Germinal center (tissue), 1 donor: ENCODE measurements around the gene ITSN1.

Source experiments
- DNase-seq: peaks from one replicate; pipeline ENCODE4 v3.0.0; 2012; ENCODE audit warnings: mixed read lengths, low spot score

ITSN1 gene

DNA sequence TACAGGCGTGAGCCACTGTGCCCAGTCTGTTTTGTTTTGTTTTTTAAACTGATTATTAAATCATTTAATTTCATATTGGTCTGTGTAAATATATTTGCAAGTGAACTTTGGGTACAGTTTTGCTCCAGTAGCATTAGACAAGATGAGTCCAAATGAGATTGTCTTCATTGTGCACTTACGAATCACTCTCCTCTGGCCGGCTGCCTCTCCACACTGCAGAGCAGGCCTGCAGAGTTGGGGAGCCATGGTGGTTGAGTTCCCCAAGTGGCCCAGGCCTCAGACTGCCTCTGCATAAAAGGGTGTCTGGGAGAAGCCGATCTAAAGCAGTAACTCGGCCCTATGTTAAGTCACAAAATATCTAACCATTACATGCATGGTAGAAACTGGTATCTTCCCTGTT is 198.5 kb downstream of the ITSN1 start:
- no peak for DNase-seq

GRCh38 chr21:33841561-33841960 is 199.3 kb downstream of the ITSN1 start:
- DNase-seq: no peak

- no peak for DNase-seq
Observed at GRCh38 chr21:33843216-33843615, 200.9 kb downstream of the ITSN1 start.

- no peak for DNase-seq
Observed at GRCh38 chr21:33844104-33844889, 202.0 kb downstream of the ITSN1 start.

GRCh38 chr21:33844890-33845205 is 202.5 kb downstream of the ITSN1 start:
- no peak for DNase-seq

DNA sequence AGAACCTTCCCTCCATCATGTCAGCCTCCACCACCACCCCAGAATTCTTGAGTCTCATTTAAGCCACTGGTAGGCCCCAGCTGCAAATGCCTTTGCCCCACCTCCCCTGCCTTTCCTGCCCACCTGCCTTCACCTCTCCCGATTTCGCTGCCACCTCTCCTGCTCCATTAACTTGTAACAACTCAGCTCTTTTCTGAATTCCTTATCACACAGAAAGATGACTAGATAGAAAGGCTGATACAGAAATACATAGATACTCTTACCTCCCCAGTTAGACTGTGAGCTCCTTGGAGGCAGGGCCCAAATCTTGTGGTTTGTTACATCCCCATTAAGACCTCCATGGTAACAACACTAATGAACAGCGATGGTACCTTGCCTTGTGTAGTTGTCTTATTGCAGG is 203.8 kb downstream of the ITSN1 start:
- no peak for DNase-seq

DNA sequence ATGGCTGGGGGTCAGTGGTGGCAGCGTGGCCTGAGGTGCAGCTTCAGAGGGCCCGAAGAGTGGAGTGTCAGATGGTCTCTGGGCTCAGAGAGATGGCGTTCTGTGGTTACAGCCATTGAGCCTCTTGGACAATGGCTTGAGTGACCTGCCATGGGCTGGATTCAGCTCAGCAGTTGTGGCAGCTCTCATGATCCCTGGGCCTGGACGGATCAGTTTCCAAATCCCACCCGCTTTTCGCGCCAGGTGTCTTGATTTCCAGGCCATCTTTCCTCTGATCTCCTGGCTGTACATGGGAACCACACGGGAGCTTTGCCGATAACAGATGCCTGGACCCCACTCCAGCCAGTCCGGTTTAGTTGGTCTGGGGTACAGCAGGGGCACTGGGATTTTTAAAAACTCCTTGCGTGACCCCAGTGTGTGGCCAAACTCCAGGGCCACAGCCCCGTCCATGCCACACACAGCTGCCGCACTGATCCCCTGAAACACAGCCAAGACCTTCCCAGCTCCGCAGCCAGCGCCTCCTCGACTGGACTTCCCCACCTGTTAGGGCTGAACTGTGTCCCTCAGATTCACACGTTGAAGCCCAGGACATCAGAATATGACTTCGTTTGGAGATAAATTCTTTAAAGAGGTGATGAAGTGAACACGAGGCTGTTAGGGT is 205.4 kb downstream of the ITSN1 start:
- no peak for DNase-seq

DNA sequence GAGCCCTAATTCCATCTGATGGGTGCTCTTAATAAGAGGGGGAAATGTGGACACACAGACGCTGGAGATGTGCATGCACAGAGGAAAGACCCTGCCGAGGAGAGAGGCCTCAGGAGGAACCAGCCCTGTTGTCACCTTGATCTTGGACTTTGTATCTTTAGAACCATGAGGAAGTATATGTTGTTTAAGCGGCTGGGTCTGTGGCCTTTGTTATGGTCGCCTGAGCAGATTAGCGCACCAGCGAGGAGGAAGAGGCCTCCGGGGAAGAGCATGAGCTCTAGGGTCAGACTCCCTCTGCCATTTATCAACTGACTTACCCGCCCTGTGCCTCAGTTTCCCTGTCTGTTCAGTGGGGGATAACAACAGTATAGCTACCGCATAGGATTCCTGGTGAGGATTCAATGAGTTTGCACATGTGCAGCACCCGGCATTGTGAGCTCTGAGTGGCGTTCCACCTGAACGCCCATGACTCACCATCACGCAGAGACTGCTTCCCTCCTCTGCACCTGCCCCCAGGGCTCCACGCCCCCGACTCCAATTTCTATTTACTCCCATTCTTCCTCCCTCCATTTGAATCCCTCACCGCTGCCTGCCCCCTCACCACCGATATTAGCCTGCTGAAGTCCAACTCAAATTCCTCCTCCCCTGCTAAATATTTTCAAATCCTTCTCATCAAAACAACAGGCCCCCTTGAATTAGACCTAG is 206.1 kb downstream of the ITSN1 start:
- DNase-seq: no peak

- DNase-seq: no peak
Observed at GRCh38 chr21:33849834-33850233, 207.5 kb downstream of the ITSN1 start.

DNA sequence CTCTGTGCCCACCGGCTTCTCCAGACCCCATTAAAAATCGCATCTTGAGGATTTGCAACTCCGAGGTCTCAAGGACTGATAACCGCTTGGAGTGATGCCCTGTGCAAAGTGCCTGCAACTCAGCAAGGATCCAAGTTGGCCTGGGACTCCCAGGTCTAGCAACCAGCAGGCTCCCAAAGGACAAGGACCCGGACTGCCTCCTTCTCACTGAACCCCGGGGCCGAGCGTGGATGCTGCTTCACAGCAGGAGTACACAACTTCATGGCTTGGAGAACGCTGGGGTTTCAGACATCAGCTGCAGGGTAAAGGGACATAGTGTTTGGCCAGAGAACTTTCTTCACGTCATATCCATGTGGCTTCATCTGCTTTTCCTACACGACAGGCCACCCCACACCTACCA is 208.1 kb downstream of the ITSN1 start:
- DNase-seq: no peak

DNA sequence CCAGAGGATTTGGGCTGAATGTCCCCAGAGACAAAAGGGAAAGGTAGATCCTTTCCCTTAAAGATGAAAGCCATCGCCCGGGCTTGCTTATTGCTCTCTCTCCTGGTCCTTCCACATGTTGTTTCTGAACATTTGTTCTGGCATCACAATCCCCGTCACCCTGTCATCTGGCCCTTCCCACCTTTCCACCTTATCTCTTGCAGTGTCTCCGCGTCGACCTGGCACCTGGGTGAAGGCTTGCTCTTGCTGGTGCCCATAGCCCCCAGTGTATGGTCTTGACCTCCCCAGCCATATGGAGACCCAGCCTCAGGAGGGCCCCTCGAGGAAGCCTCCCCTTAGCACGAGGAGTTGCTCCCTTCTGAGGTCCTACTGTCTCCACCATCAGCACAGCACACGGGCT is 208.7 kb downstream of the ITSN1 start:
- DNase-seq: no peak

- DNase-seq: no peak
Observed at GRCh38 chr21:33852485-33852884, 210.2 kb downstream of the ITSN1 start.

- no peak for DNase-seq
Observed at GRCh38 chr21:33854604-33855003, 212.3 kb downstream of the ITSN1 start.

DNA sequence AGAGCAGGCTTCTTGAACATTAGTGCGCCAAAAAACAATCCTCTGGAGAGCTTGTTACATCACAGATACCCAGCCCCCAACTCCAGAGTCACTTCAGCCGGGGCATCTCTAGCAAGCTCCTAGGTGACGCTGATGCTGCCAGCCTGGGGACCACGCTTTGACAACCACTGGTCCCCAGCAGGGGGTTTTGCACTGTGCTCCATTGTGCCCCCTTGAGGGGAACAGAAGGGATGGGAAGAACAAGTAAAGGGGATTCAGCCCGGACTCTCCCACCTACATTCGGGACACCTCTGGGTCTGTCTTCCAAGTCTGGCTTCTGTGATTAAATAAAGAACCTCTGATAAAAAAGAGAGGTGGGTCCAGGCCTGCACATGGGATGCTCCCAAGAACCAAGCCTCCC is 212.9 kb downstream of the ITSN1 start:
- no peak for DNase-seq

DNA sequence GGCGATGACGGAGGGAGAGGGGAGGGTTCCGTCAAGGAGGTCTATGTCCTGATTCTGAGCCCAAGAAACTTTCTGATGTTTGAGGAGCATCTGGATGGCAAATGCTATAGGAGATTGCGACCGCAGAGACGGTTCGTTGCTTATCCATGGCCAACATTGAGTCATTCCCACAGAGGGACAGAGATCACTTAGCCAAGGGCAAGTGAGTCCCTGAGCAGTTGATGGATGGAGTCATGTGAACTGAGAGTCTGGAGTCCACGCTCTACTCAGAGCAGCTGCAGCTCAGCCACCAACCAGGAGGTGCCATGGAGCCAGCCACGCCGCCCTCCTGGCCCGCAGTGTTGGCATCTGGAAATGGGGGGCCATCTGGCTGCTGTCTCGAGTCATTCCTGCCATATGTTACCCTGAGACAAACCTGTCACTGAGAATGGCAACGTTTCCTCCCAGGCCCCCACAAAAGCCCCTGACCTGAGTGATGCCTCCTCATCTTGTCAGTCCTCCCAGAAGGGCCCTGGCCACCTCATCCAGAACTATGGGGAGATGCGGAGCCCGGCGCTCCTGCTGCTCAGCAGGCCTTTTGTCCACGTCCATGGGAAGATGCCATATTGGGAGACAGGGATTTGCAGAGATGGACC is 214.7 kb downstream of the ITSN1 start:
- DNase-seq: no peak

DNA sequence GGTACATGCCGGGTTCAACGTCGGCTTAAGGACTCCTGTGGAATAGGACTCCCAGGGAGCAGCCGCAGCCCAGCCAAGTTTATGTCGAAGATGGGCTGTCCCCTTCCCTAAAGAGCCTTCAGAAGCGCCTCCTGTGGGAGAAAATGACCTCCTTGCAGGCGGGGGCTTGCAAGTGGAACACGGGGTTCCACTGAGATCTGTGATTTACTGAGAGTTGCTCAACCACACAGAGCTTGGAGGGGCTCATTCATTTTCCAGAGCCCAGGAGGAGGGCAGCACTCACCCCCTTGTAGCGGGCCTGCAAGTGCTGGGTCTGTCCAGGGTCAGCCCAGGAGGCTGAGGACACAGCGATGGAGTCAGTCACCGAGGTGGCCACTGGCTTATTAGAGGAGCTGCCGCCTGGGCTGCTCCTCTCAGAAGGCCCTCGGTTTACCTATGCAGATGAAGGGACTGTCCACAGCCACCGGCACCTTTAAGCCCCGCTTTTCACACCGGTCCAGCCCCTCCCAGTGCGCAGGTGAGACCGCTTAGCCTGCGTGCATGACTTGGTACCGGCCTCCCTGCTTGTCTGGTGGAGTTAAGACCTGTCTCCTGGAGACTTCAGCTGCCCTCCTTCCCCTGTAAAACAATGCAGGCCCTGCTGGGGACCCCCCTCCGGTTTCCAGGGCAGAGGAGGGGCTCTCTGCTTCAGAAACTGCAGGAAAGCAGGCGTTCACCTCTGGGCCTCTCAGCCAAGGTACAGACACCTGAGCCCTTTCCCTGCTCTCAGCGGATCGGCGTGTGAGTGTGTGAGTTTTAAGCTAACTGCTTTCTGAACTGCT is 215.8 kb downstream of the ITSN1 start:
- no peak for DNase-seq

DNA sequence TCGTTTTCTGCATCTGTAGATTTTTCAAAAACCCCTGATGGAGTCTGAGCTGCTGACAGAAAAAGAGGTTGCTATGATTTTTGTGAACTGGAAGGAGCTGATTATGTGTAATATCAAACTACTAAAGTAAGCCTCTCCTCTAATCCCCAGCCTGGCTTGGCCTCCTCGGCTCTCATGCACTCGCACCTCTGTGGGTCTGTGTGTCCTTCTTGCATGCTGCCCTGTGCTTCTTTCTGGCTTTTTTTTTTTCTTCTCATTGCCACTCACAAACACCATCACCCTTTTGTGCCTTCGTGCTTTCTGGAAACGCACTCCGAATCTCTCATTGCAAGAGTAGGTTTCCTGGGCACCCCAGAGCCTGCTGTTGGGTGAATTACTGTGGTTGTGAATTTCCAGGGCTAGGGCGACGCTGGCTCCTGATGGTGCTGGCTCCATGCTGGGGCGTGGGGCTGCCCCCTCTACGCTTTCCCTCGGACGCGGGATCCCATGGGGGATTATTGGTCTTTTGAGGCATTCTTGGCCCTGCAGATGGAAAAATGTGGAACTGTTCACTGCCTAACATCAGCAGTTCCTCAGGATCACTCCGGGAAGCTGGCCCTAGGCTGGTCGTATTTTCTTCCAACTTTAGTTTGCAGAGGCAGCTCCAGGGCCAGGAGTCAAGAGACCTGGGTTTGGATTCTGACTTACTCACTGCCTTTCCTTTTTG is 216.5 kb downstream of the ITSN1 start:
- DNase-seq: no peak

GRCh38 chr21:33859373-33860102 is 217.2 kb downstream of the ITSN1 start:
- no peak for DNase-seq

DNA sequence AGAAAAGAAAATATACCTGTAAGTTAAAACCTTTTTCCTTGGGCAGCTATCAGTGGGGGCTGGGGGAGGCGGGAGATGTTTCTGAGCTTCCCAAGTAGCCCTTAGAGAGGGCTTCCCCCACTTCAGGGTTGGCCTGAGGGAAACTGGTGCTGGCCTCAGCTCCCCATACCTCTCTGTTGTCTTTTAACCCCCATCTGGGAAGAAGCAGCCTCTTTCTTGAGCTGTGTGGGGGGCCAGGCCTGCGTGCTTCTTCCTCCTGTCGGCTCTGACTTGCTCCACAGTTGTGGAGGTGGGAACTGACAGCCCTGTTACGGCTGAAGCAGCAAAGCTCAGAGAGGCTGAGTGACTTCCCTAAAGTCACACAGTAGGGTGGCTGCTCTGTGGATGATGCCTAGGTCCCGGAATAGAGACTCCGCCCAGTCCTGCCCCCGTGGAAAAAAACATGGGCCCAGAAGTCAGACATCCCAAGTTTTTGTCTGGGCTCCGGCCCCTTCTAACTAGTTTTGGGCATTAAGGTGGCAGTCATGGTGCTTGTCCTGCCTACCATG is 218.1 kb downstream of the ITSN1 start:
- DNase-seq: no peak

GRCh38 chr21:33861125-33861524 is 218.8 kb downstream of the ITSN1 start:
- no peak for DNase-seq
